CD4-positive, alpha-beta memory T cell (primary cell): ENCODE measurements around the gene ZNF618. TPM values are rescaled to one million over a fixed set of nuclear protein-coding genes. Genes with fewer than 3 reads are reported as not detected.

Source experiments
- CTCF ChIA-PET: fragments of 350-600 bp; sonication (Branson Sonifier 250); formaldehyde crosslinking; loops from one replicate; lab custom pipeline; 2021; ENCODE audit warnings: inconsistent platforms; ENCODE audit not compliant: partially characterized antibody; lab: Charles Lee
- POLR2A ChIA-PET: fragments of 350-600 bp; sonication (Branson Sonifier 250); formaldehyde crosslinking; loops from one replicate; lab custom pipeline; 2021; ENCODE audit not compliant: partially characterized antibody; lab: Charles Lee
- DNase-seq, 5 donors: peaks; one replicate each; pipeline versions ENCODE4 v3.0.0 to v3.0.0-alpha.2; 2020 to 2022; ENCODE audit warnings: mixed read lengths in 1 of 5
- H3K27ac ChIP-seq: one replicate; pipeline ENCODE4 v1.7.0; 2013; ENCODE audit warnings: low read depth, low read length
- H3K27me3 ChIP-seq: 2 replicates; pipeline ENCODE4 v1.7.0; 2013; ENCODE audit warnings: mild to moderate bottlenecking, low read length, moderate library complexity; ENCODE audit not compliant: insufficient read depth
- H3K36me3 ChIP-seq: 2 replicates; pipeline ENCODE4 v1.7.0; 2013; ENCODE audit warnings: mild to moderate bottlenecking, low read length, moderate library complexity; ENCODE audit not compliant: insufficient read depth
- H3K4me1 ChIP-seq: 2 replicates; pipeline ENCODE4 v1.7.0; 2013; ENCODE audit warnings: mild to moderate bottlenecking, low read length, moderate library complexity; ENCODE audit not compliant: insufficient read depth
- H3K4me3 ChIP-seq, 2 donors: one replicate each; pipeline ENCODE4 v1.7.0; 2013; ENCODE audit warnings: low read length in 2 of 2, mild to moderate bottlenecking in 1 of 2
- H3K9me3 ChIP-seq, 2 donors: one replicate each; pipeline ENCODE4 v1.7.0; 2013; ENCODE audit warnings: low read length in 2 of 2, control low read depth in 1 of 2; ENCODE audit not compliant: control insufficient read depth in 1 of 2
- H3K27ac Mint-ChIP-seq, 7 donors: one replicate each; pipeline ENCODE4 v1.8.0; 2020 to 2021; ENCODE audit warnings: mixed read lengths in 7 of 7, mild to moderate bottlenecking in 6 of 7, inconsistent platforms in 3 of 7, moderate library complexity in 3 of 7
- H3K27me3 Mint-ChIP-seq, 2 donors: one replicate each; pipeline ENCODE4 v1.8.0; 2020 to 2021; ENCODE audit warnings: mixed read lengths in 2 of 2
- H3K36me3 Mint-ChIP-seq, 2 donors: one replicate each; pipeline ENCODE4 v1.8.0; 2020 to 2021; ENCODE audit warnings: mixed read lengths in 2 of 2, inconsistent platforms in 1 of 2, mild to moderate bottlenecking in 1 of 2
- H3K4me1 Mint-ChIP-seq, 4 donors: one replicate each; pipeline ENCODE4 v1.8.0; 2020 to 2021; ENCODE audit warnings: mixed read lengths in 4 of 4, mild to moderate bottlenecking in 1 of 4
- H3K4me3 Mint-ChIP-seq, 8 donors: one replicate each; pipeline ENCODE4 v1.8.0; 2020 to 2021; ENCODE audit warnings: mixed read lengths in 8 of 8, mild to moderate bottlenecking in 7 of 8, moderate library complexity in 6 of 8, inconsistent platforms in 3 of 8
- H3K9me3 Mint-ChIP-seq, 8 donors: one replicate each; pipeline ENCODE4 v1.8.0; 2020 to 2021; ENCODE audit warnings: mixed read lengths in 8 of 8, mild to moderate bottlenecking in 5 of 8, inconsistent platforms in 3 of 8, moderate library complexity in 1 of 8
- intact Hi-C: fragments of 100-400 bp; cut with micrococcal nuclease; formaldehyde crosslinking; loops from one replicate; pipeline ENCODE4 v1.15.1; 2023
- polyA plus RNA-seq, 2 donors: library from polyadenylated mRNA; unstranded; fragments of 300-500 nt; fragmentation: Illumina TruSeq; gene quantifications; one replicate each; pipeline ENCODE4 v1.2.3, GENCODE V29; 2021
- total RNA-seq, 2 experiments: library from RNA; stranded (reverse); gene quantifications; one replicate each; pipeline ENCODE4 v1.2.3, GENCODE V29; 2021

The ZNF618 gene
- total and polyA plus RNA-seq, 4 experiments from 2014 or later = 0.79 to 1.7 (median 0.80) TPM; not detected in 1

GRCh38 chr9:114092336-114092735 is 216.2 kb downstream of the ZNF618 start:
- Histone ChIP-seq H3K4me3 (no peak overlapping the region), H3K36me3 (no peaks in the 10 kb centered on the region), H3K4me1 (no peaks in the 10 kb centered on the region), H3K9me3 (no peaks in the 10 kb centered on the region), H3K27ac (no peak overlapping the region), H3K27me3 (peaks cover 5% of the 10 kb centered on the region)
- Mint-ChIP-seq H3K4me1 (peaks cover 1 to 9% (median 4%) of the 10 kb centered on the region in 4 donors), H3K4me3 (no peak overlapping the region), H3K9me3 (no peaks in the 10 kb centered on the region), H3K27me3 (peaks cover 18 to 34% of the 10 kb centered on the region in 2 donors), H3K36me3 (no peaks in the 10 kb centered on the region), H3K27ac (no peak overlapping the region)
- DNase-seq = no peak
- ChIA-PET POLR2A (no interaction called here), CTCF (interaction anchor here (6.1 kb wide), 1 partner anchor 9 kb away, joined by 37 read pairs; no protein-coding TSS in a partner anchor)
- intact Hi-C loops = no loop called here

- no peak overlapping the region for H3K27ac ChIP-seq
- H3K36me3 ChIP-seq = no peaks in the 10 kb centered on the region
- Mint-ChIP-seq H3K4me1 (peaks cover 6 to 14% (median 8%) of the 10 kb centered on the region in 4 donors), H3K36me3 (no peaks in the 10 kb centered on the region), H3K4me3 (no peak overlapping the region), H3K27me3 (peaks cover 22 to 39% of the 10 kb centered on the region in 2 donors), H3K9me3 (no peaks in the 10 kb centered on the region), H3K27ac (no peak overlapping the region)
- H3K4me1 ChIP-seq = peaks cover 5% of the 10 kb centered on the region
- no peaks in the 10 kb centered on the region for H3K9me3 ChIP-seq
- no peak for DNase-seq
- intact Hi-C loops = no loop called here
- peaks cover 5% of the 10 kb centered on the region for H3K27me3 ChIP-seq
- POLR2A ChIA-PET = no interaction called here
- H3K4me3 ChIP-seq = no peak overlapping the region
- CTCF ChIA-PET = interaction anchor here (6.1 kb wide), 1 partner anchor 9 kb away, joined by 37 read pairs; no protein-coding TSS in a partner anchor
Measured at GRCh38 chr9:114093031-114093471, 216.9 kb downstream of the ZNF618 start.

GRCh38 chr9:114093761-114094505 is 217.8 kb downstream of the ZNF618 start:
- Mint-ChIP-seq H3K4me3 (no peak overlapping the region), H3K9me3 (no peaks in the 10 kb centered on the region), H3K27me3 (peaks cover 23 to 37% of the 10 kb centered on the region in 2 donors), H3K4me1 (peaks cover 7 to 14% (median 8%) of the 10 kb centered on the region in 4 donors), H3K27ac (no peak overlapping the region), H3K36me3 (no peaks in the 10 kb centered on the region)
- POLR2A ChIA-PET = no interaction called here
- intact Hi-C loops = no loop called here
- peaks cover 5% of the 10 kb centered on the region for H3K27me3 ChIP-seq
- no peak overlapping the region for H3K27ac ChIP-seq
- H3K36me3 ChIP-seq = no peaks in the 10 kb centered on the region
- CTCF ChIA-PET = interaction anchor here (1.0 to 6.1 kb wide), 2 partner anchors 10 to 15 kb away, joined by 3 to 37 read pairs; no protein-coding TSS in a partner anchor
- no peak overlapping the region for H3K4me3 ChIP-seq
- DNase-seq = no peak
- no peaks in the 10 kb centered on the region for H3K9me3 ChIP-seq
- H3K4me1 ChIP-seq = peaks cover 5% of the 10 kb centered on the region

GRCh38 chr9:114094971-114095370 is 218.9 kb downstream of the ZNF618 start:
- intact Hi-C loops = no loop called here
- no peaks in the 10 kb centered on the region for H3K9me3 ChIP-seq
- no peak overlapping the region for H3K27ac Mint-ChIP-seq
- no peak for DNase-seq
- H3K4me1 Mint-ChIP-seq = peaks cover 7 to 14% (median 11%) of the 10 kb centered on the region in 4 donors
- no peaks in the 10 kb centered on the region for H3K9me3 Mint-ChIP-seq
- H3K27me3 ChIP-seq = peaks cover 5% of the 10 kb centered on the region
- H3K4me3 Mint-ChIP-seq = no peak overlapping the region
- no peak overlapping the region for H3K4me3 ChIP-seq
- POLR2A ChIA-PET = no interaction called here
- CTCF ChIA-PET = interaction anchor here (1.0 to 6.1 kb wide), 2 partner anchors 11 to 14 kb away, joined by 3 to 37 read pairs; no protein-coding TSS in a partner anchor
- H3K4me1 ChIP-seq = peaks cover 5% of the 10 kb centered on the region
- no peak overlapping the region for H3K27ac ChIP-seq
- no peaks in the 10 kb centered on the region for H3K36me3 ChIP-seq
- H3K27me3 Mint-ChIP-seq = peaks cover 26 to 41% of the 10 kb centered on the region in 2 donors
- H3K36me3 Mint-ChIP-seq = no peaks in the 10 kb centered on the region

GRCh38 chr9:114096041-114096511 is 220.0 kb downstream of the ZNF618 start:
- POLR2A ChIA-PET = no interaction called here

GRCh38 chr9:114096866-114097612 is 220.9 kb downstream of the ZNF618 start:
- Histone ChIP-seq H3K9me3 (no peaks in the 10 kb centered on the region), H3K27me3 (peaks cover 5% of the 10 kb centered on the region), H3K36me3 (no peaks in the 10 kb centered on the region), H3K27ac (no peak overlapping the region), H3K4me1 (peaks cover 5% of the 10 kb centered on the region), H3K4me3 (no peak overlapping the region)
- Mint-ChIP-seq H3K4me1 (peaks cover 7 to 14% (median 11%) of the 10 kb centered on the region in 4 donors), H3K27ac (peak overlapping the region in 1 of 7 donors; percentile 59), H3K27me3 (peaks cover 32 to 54% of the 10 kb centered on the region in 2 donors), H3K36me3 (no peaks in the 10 kb centered on the region), H3K4me3 (peak overlapping the region in 7 of 8 donors; percentile 10 to 71 (median 54)), H3K9me3 (peaks cover 3 to 9% (median 5%) of the 10 kb centered on the region in 8 donors)
- DNase-seq = no peak
- ChIA-PET POLR2A (no interaction called here), CTCF (interaction anchor here (6.1 kb wide), 1 partner anchor 13 kb away, joined by 37 read pairs; no protein-coding TSS in a partner anchor)
- intact Hi-C loops = no loop called here

More at GRCh38 chr9:114096041-114096511, 220.0 kb downstream of the ZNF618 start:
- Histone ChIP-seq H3K9me3 (no peaks in the 10 kb centered on the region), H3K27ac (no peak overlapping the region), H3K4me3 (no peak overlapping the region), H3K4me1 (peaks cover 5% of the 10 kb centered on the region), H3K36me3 (no peaks in the 10 kb centered on the region), H3K27me3 (peaks cover 5% of the 10 kb centered on the region)
- no peak for DNase-seq
- H3K27ac Mint-ChIP-seq = no peak overlapping the region
- H3K4me3 Mint-ChIP-seq = peak overlapping the region in 3 of 8 donors; percentile 32 to 68 (median 37)
- CTCF ChIA-PET = interaction anchor here (6.1 kb wide), 1 partner anchor 12 kb away, joined by 37 read pairs; no protein-coding TSS in a partner anchor
- intact Hi-C loops = no loop called here
- peaks cover 7 to 14% (median 11%) of the 10 kb centered on the region in 4 donors for H3K4me1 Mint-ChIP-seq
- peaks cover 28 to 48% of the 10 kb centered on the region in 2 donors for H3K27me3 Mint-ChIP-seq
- peaks cover 0 to 2% (median 0%) of the 10 kb centered on the region in 8 donors for H3K9me3 Mint-ChIP-seq
- no peaks in the 10 kb centered on the region for H3K36me3 Mint-ChIP-seq
